Measurements from ENCODE around the gene ST3GAL4.

DNA sequence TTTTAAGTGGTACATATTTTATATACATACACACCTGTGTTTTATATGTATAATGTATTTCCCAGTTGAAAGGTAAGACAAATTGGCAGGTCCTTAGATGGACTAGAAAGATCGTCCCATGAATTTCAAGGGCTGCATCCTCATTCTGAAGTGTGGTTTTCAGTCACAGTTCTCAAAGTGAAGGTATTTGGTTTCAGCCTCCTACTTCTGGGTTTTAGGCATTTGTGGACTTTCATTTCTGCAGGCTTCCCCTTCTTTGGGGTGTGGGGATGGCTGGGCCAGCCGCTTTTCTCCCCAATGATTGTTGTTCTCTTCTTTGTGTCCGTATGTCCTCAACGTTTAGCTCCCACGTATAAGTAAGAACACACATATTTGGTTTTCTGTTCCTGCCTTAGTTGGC lies 41.7 kb upstream of the ST3GAL4 start:
- TF ChIP-seq, protein P1, sequence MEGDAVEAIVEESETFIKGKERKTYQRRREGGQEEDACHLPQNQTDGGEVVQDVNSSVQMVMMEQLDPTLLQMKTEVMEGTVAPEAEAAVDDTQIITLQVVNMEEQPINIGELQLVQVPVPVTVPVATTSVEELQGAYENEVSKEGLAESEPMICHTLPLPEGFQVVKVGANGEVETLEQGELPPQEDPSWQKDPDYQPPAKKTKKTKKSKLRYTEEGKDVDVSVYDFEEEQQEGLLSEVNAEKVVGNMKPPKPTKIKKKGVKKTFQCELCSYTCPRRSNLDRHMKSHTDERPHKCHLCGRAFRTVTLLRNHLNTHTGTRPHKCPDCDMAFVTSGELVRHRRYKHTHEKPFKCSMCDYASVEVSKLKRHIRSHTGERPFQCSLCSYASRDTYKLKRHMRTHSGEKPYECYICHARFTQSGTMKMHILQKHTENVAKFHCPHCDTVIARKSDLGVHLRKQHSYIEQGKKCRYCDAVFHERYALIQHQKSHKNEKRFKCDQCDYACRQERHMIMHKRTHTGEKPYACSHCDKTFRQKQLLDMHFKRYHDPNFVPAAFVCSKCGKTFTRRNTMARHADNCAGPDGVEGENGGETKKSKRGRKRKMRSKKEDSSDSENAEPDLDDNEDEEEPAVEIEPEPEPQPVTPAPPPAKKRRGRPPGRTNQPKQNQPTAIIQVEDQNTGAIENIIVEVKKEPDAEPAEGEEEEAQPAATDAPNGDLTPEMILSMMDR (conservative IDR thresholded peaks at IDR 0.05; ENCODE audit: low read length), result no peak
- TF ChIP-seq EZH2phosphoT487 (IDR thresholded peaks at IDR 0.05; ENCODE audit: borderline replicate concordance), result no peak
